ENCODE measurements around the gene SPTBN4. TPM values are rescaled to one million over a fixed set of nuclear protein-coding genes. Genes with fewer than 3 reads are reported as not detected.
A peak's percentile ranks its signal among the peaks of the same experiment; 100 is the strongest.
"Not testable (repeated sequence)": the region's sequence is repeated elsewhere in the genome, so short reads cannot be mapped to it uniquely, and the experiment has no call there.

The SPTBN4 gene
- total RNA-seq, 4 donors from 2014 or later = 4.7 to 9.4 (median 5.9) TPM

GRCh38 chr19:40466219-40466984 is 399 bp upstream of the SPTBN4 start:
- H3K4me1 ChIP-seq = peaks cover 0 to 52% (median 9%) of the 10 kb centered on the region in 3 donors
- peak overlapping the region; percentile 14 to 94 (median 79) for H3K27ac ChIP-seq
- H3K36me3 ChIP-seq = peaks cover 0 to 5% of the 10 kb centered on the region in 2 donors
- H3K4me3 ChIP-seq = peak overlapping the region; percentile 22 to 63
- no peaks in the 10 kb centered on the region for H3K27me3 ChIP-seq
- no peak for TF ChIP-seq POLR2A (IDR thresholded peaks at IDR 0.05)
- TF ChIP-seq EP300 (IDR thresholded peaks at IDR 0.05) = no peak
- TF ChIP-seq, protein P1, sequence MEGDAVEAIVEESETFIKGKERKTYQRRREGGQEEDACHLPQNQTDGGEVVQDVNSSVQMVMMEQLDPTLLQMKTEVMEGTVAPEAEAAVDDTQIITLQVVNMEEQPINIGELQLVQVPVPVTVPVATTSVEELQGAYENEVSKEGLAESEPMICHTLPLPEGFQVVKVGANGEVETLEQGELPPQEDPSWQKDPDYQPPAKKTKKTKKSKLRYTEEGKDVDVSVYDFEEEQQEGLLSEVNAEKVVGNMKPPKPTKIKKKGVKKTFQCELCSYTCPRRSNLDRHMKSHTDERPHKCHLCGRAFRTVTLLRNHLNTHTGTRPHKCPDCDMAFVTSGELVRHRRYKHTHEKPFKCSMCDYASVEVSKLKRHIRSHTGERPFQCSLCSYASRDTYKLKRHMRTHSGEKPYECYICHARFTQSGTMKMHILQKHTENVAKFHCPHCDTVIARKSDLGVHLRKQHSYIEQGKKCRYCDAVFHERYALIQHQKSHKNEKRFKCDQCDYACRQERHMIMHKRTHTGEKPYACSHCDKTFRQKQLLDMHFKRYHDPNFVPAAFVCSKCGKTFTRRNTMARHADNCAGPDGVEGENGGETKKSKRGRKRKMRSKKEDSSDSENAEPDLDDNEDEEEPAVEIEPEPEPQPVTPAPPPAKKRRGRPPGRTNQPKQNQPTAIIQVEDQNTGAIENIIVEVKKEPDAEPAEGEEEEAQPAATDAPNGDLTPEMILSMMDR (IDR thresholded peaks at IDR 0.05) = no peak
- TF ChIP-seq POLR2AphosphoS5 (IDR thresholded peaks at IDR 0.05) = no peak
- no peak for ATAC-seq
- WGBS, 2 donors (ENCODE audit: low coverage in 1 of 2) = 20% methylated on average over 1 of the region's 48 CpGs; no CpG with 5 or more reads in 1 of the 2 donors
- no peaks in the 10 kb centered on the region for H3K9me3 ChIP-seq

DNA sequence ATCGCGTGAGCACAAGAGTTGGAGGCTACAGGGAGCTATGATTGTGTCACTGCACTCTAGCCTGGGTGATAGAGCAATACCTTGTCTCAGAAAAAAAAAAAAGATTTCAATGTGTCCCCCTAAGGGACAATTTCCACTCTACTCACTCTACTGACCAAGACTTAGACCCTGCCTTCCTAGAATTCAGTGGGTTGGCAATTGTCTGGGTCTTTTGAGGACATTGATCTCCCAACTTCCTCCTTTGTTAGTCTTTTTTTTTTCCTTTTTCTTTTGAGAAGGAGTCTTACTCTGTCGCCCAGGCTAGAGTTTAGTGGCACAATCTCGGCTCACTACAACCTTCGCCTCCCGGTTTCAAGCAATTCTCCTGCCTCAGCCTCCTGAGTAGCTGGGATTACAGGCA is 2.2 kb downstream of the SPTBN4 start:
- no peak overlapping the region for H3K27ac ChIP-seq
- 90 to 97% methylated on average over 6 of the region's 6 CpGs for WGBS, 2 donors (ENCODE audit: low coverage in 1 of 2)
- no peak for TF ChIP-seq POLR2AphosphoS5 (IDR thresholded peaks at IDR 0.05)
- TF ChIP-seq POLR2A (IDR thresholded peaks at IDR 0.05) = no peak
- TF ChIP-seq, protein P1 (IDR thresholded peaks at IDR 0.05) = no peak
- TF ChIP-seq EP300 (IDR thresholded peaks at IDR 0.05) = no peak
- no peaks in the 10 kb centered on the region for H3K9me3 ChIP-seq
- no peaks in the 10 kb centered on the region for H3K27me3 ChIP-seq
- peaks cover 0 to 36% (median 9%) of the 10 kb centered on the region in 3 donors for H3K4me1 ChIP-seq
- H3K36me3 ChIP-seq = no peaks in the 10 kb centered on the region
- no peak for ATAC-seq
- H3K4me3 ChIP-seq = no peak overlapping the region

DNA sequence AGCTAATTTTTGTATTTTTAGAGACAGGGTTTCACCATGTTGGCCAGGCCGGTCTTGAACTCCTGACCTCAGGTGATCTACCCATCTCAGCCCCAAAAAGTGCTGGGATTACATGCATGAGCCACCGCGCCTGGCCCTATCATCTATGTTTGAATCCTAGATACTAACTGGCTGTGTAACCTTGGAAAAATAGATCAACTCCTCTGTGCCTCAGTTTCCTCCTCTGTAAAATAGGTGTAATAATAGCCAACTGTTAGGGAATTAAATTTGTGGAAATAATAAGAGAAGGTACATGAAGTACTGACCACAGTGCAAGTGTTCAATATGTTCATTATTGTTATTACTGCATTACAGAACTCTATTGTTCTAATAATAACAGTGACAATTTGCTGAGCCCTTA is 4.3 kb downstream of the SPTBN4 start:
- H3K27ac ChIP-seq = no peak overlapping the region
- no peak for ATAC-seq
- no peaks in the 10 kb centered on the region for H3K36me3 ChIP-seq
- H3K9me3 ChIP-seq = no peaks in the 10 kb centered on the region
- no peaks in the 10 kb centered on the region for H3K27me3 ChIP-seq
- H3K4me3 ChIP-seq = no peak overlapping the region
- H3K4me1 ChIP-seq = peaks cover 0 to 21% (median 9%) of the 10 kb centered on the region in 3 donors
- WGBS, 2 donors (ENCODE audit: low coverage in 1 of 2) = 91% methylated on average over 3 of the region's 3 CpGs; no CpG with 5 or more reads in 1 of the 2 donors
- TF ChIP-seq EP300 (IDR thresholded peaks at IDR 0.05) (no peak), POLR2A (IDR thresholded peaks at IDR 0.05) (no peak)
- TF ChIP-seq, protein P1 (IDR thresholded peaks at IDR 0.05) = no peak

DNA sequence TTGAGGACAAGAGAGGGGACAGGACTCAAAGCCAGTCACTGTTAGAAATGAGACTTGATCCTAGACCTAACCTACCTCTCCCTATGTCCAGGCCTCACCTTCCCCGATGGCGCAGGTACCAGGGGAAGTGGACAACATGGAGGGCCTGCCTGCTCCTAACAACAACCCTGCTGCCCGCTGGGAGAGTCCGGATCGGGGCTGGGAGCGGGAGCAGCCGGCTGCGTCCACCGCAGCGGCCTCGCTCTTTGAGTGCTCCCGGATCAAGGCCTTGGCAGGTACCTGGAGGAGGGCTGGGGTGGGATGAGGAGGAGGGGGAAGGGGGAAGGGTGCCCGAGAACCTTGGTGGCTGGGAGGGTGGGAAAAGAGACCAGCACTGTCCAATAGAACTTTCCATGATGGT is 5.7 kb downstream of the SPTBN4 start:
- no peaks in the 10 kb centered on the region for H3K27me3 ChIP-seq
- no peak overlapping the region for H3K27ac ChIP-seq
- 80% methylated on average over 4 of the region's 13 CpGs; no CpG with 5 or more reads in 1 of the 2 donors for WGBS, 2 donors (ENCODE audit: low coverage in 1 of 2)
- no peaks in the 10 kb centered on the region for H3K9me3 ChIP-seq
- H3K4me1 ChIP-seq = peaks cover 0 to 9% (median under 1%) of the 10 kb centered on the region in 3 donors
- TF ChIP-seq POLR2A (IDR thresholded peaks at IDR 0.05) (no peak), EP300 (IDR thresholded peaks at IDR 0.05) (no peak)
- TF ChIP-seq, protein P1 (IDR thresholded peaks at IDR 0.05) = no peak
- no peak for ATAC-seq
- peaks cover 0 to 3% of the 10 kb centered on the region in 2 donors for H3K36me3 ChIP-seq
- no peak overlapping the region for H3K4me3 ChIP-seq

GRCh38 chr19:40474737-40475136 is 7.9 kb downstream of the SPTBN4 start:
- ATAC-seq = no peak
- Histone ChIP-seq H3K27me3 (no peaks in the 10 kb centered on the region), H3K36me3 (peaks cover 0 to 9% of the 10 kb centered on the region in 2 donors), H3K9me3 (no peaks in the 10 kb centered on the region), H3K27ac (no peak overlapping the region), H3K4me3 (no peak overlapping the region), H3K4me1 (no peaks in the 10 kb centered on the region)
- TF ChIP-seq POLR2A (IDR thresholded peaks at IDR 0.05) (no peak), POLR2AphosphoS5 (IDR thresholded peaks at IDR 0.05) (no peak), EP300 (IDR thresholded peaks at IDR 0.05) (no peak)
- TF ChIP-seq, protein P1 (IDR thresholded peaks at IDR 0.05) = no peak
- WGBS, 2 donors (ENCODE audit: low coverage in 1 of 2) = 83 to 90% methylated on average over 4 of the region's 4 CpGs

DNA sequence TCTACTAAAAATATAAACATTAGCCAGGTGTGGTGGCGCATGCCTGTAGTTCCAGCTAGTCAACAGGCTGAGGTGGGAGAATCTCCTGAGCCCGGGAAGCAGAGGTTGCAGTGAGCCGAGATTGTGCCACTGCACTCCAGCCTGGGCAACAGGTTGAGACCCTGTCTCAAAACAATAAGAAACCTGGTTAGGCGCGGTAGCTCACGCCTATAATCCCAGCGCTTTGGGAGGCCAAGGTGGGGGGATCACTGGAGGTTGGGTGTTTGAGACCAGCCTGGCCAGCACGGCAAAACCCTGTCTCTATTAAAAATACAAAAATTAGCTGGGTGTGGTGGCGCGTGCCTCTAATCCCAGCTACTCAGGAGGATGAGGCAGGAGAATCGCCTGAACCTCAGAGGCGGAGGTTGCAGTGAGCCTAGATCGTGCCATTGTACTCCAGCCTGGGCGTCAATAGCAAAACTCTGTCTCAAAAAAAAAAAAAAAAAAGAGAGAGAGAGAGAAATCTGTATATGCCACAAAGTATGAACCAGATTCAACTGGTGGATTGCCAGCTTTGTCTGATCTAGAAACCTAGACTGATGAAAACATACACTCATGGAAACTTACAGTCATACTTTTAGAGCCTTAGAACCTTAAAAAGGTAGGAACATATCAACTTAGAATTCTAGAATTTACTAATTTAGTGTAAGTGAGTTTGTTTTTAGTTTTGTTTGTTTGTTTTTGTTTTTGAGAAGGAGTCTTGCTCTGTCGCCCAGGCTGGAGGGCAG is 9.3 kb downstream of the SPTBN4 start:
- not testable (repeated sequence) for H3K27me3 ChIP-seq, H3K4me1 ChIP-seq

More for the DNA sequence above, 9.3 kb downstream of the SPTBN4 start:
- not testable (repeated sequence) for H3K4me3 ChIP-seq, ATAC-seq, H3K27ac ChIP-seq, H3K9me3 ChIP-seq, H3K36me3 ChIP-seq
- WGBS, 2 donors (ENCODE audit: low coverage in 1 of 2) = 92% methylated on average over 6 of the region's 15 CpGs; no CpG with 5 or more reads in 1 of the 2 donors

All from gastroesophageal sphincter (tissue), 4 donors.